HepG2 (cell line): ENCODE results near the gene LRRC8D. TPM values are rescaled to one million over a fixed set of nuclear protein-coding genes. Genes with fewer than 3 reads are reported as not detected.
A peak's percentile ranks its signal among the peaks of the same experiment; 100 is the strongest.

Source experiments
- EHMT2 ChIP-seq: fragments of 200-600 bp; sonication (generic); IDR thresholded peaks from 2 replicates; pipeline ENCODE4 v1.7.0; 2017; ENCODE audit warnings: antibody characterized with exemption, low read depth, low read length, borderline replicate concordance
- FOXP1 ChIP-seq, 2 experiments: fragments of 450-650 bp in 1 of 2; IDR thresholded peaks; 2 replicates each; pipeline ENCODE4 v1.6.1; 2017 to 2018; ENCODE audit warnings: antibody characterized with exemption in 1 of 2
- HMG20B ChIP-seq: conservative IDR thresholded peaks from 2 replicates; pipeline ENCODE4 v1.6.1; 2016; ENCODE audit warnings: missing genetic modification reagents, missing compliant biosample characterization
- HNF4G ChIP-seq, 2 experiments: sonication (generic) in 1 of 2; formaldehyde crosslinking in 1 of 2; IDR thresholded peaks; 2 replicates each; pipeline versions ENCODE4 v1.4.0 to v1.6.1; 2011 to 2020; ENCODE audit warnings: borderline replicate concordance in 2 of 2, low read depth in 2 of 2, mild to moderate bottlenecking in 2 of 2, low read length in 1 of 2, missing genetic modification reagents in 1 of 2, moderate library complexity in 1 of 2
- MED1 ChIP-seq: sonication (generic); formaldehyde crosslinking; IDR thresholded peaks from 2 replicates; pipeline ENCODE4 v1.4.0; 2020; ENCODE audit warnings: missing genetic modification reagents
- MYC ChIP-seq: sonication (generic); formaldehyde crosslinking; IDR thresholded peaks from 2 replicates; pipeline ENCODE4 v1.9.0; 2021; ENCODE audit warnings: missing genetic modification reagents, borderline replicate concordance
- NBN ChIP-seq: fragments of 450-650 bp; conservative IDR thresholded peaks from 2 replicates; pipeline ENCODE4 v1.6.1; 2017
- NFE2L1 ChIP-seq: sonication (generic); formaldehyde crosslinking; IDR thresholded peaks from 2 replicates; pipeline ENCODE4 v1.4.0; 2020; ENCODE audit warnings: missing genetic modification reagents, mild to moderate bottlenecking, borderline replicate concordance
- NR2C2 ChIP-seq: sonication (generic); formaldehyde crosslinking; IDR thresholded peaks from 2 replicates; pipeline ENCODE4 v1.4.0; 2020; ENCODE audit warnings: missing genetic modification reagents, mild to moderate bottlenecking, moderate library complexity, borderline replicate concordance
- POGZ ChIP-seq: sonication (generic); formaldehyde crosslinking; IDR thresholded peaks from 2 replicates; pipeline ENCODE4 v1.4.0; 2020; ENCODE audit warnings: mild to moderate bottlenecking, missing genetic modification reagents
- POLR2AphosphoS5 ChIP-seq: IDR thresholded peaks from 2 replicates; pipeline ENCODE4 v1.6.1; 2012; ENCODE audit warnings: low read depth, low read length
- SALL1 ChIP-seq: sonication (generic); formaldehyde crosslinking; IDR thresholded peaks from 2 replicates; pipeline ENCODE4 v1.8.0; 2022; ENCODE audit warnings: mild to moderate bottlenecking, missing genetic modification reagents
- SRSF4 ChIP-seq: fragments of 200-400 bp; formaldehyde crosslinking; IDR thresholded peaks from one replicate; pipeline ENCODE4 v1.6.1; 2018; ENCODE audit warnings: mild to moderate bottlenecking, low read depth, low read length, moderate library complexity; ENCODE audit not compliant: poor library complexity, severe bottlenecking
- ZBTB7A ChIP-seq: sonication (generic); formaldehyde crosslinking; IDR thresholded peaks from 2 replicates; pipeline ENCODE4 v1.8.0; 2022; ENCODE audit warnings: mild to moderate bottlenecking, missing genetic modification reagents
- ZNF350 ChIP-seq: sonication (generic); formaldehyde crosslinking; IDR thresholded peaks from 2 replicates; pipeline ENCODE4 v1.4.0; 2020; ENCODE audit warnings: mild to moderate bottlenecking, low read depth, missing genetic modification reagents, borderline replicate concordance
- ZNF605 ChIP-seq: sonication (generic); formaldehyde crosslinking; IDR thresholded peaks from 2 replicates; pipeline ENCODE4 v1.8.0; 2022; ENCODE audit warnings: mild to moderate bottlenecking, missing genetic modification reagents
- polyA plus RNA-seq, 8 experiments: library from polyadenylated mRNA; depleted of rRNA in 3 of 8; stranded (reverse) in 7 of 8; unstranded in 1 of 8; fragments of >200 nt; fragmentation: Illumina TruSeq in 4 of 8; extraction: Trizol in 4 of 8; gene quantifications; 2 replicates each; pipeline versions ENCODE4 v1.2.1 to v1.2.3, GENCODE V29; 2011 to 2016; ENCODE audit warnings: low read depth in 4 of 8, missing spikeins in 1 of 8, mixed read lengths in 1 of 8; ENCODE audit not compliant: insufficient read depth in 1 of 8
- total RNA-seq, 5 experiments: library from RNA; depleted of rRNA; stranded (reverse); fragments of >200 nt; fragmentation: Illumina TruSeq; extraction: Trizol; gene quantifications; 2 replicates each; pipeline ENCODE4 v1.2.3, GENCODE V29; 2016; ENCODE audit warnings: low read depth in 1 of 5
- TF ChIP-seq, protein P1 (sequence below): sonication (generic); formaldehyde crosslinking; IDR thresholded peaks from 2 replicates; pipeline ENCODE4 v1.5.1; 2020; ENCODE audit warnings: missing genetic modification reagents, mild to moderate bottlenecking, borderline replicate concordance
- TF ChIP-seq, protein P2 (sequence below): sonication (generic); formaldehyde crosslinking; IDR thresholded peaks from 2 replicates; pipeline ENCODE4 v1.4.0; 2020; ENCODE audit warnings: missing genetic modification reagents
- TF ChIP-seq, protein P3 (sequence below): sonication (generic); formaldehyde crosslinking; IDR thresholded peaks from 2 replicates; pipeline ENCODE4 v1.4.0; 2020; ENCODE audit warnings: missing genetic modification reagents
- TF ChIP-seq, protein P4 (sequence below): sonication (generic); formaldehyde crosslinking; IDR thresholded peaks from 2 replicates; pipeline ENCODE4 v1.8.0; 2022; ENCODE audit warnings: low read depth, missing genetic modification reagents
- TF ChIP-seq, protein P5 (sequence below): sonication (generic); formaldehyde crosslinking; IDR thresholded peaks from 2 replicates; pipeline ENCODE4 v1.4.0; 2020; ENCODE audit warnings: low read depth, mild to moderate bottlenecking, missing genetic modification reagents

The LRRC8D gene
- total and polyA plus RNA-seq, 2 of the 13 experiments (the other 11 are each of a cell fraction or from before 2014, with no cell fraction given) = 29.9 to 45.5 TPM

DNA sequence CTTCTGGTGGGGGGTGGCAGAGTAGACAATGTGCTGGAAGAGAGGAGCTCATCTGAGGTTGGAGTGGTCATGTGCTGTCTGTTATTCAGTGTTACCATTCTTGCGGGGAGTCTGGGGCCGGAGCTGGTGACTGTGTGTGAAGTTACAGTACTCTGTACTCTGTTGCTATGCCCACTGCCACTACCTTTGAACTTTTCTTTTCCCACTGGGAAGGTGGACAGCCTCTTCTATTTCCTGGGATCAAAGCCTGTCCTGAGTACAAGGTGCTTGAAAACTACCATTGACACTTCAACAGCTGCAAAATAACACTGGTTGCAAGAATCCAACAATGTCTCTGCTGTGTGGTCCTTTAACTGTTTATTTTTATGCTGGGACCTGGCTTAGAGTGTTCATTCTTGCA, 107.7 kb downstream of the LRRC8D start (continued):
- TF ChIP-seq, protein P1, sequence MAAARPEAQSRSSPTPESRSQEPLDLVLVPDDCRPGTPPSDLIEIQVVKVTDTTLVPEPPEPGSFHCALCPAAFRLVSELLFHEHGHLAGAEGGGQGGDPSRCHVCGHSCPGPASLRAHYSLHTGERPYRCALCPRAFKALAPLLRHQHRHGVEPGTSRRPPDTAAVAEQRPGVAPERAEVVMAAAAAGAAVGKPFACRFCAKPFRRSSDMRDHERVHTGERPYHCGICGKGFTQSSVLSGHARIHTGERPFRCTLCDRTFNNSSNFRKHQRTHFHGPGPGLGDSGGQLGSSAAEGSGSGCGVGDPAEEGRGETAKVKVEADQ = no peak
- TF ChIP-seq, protein P2, sequence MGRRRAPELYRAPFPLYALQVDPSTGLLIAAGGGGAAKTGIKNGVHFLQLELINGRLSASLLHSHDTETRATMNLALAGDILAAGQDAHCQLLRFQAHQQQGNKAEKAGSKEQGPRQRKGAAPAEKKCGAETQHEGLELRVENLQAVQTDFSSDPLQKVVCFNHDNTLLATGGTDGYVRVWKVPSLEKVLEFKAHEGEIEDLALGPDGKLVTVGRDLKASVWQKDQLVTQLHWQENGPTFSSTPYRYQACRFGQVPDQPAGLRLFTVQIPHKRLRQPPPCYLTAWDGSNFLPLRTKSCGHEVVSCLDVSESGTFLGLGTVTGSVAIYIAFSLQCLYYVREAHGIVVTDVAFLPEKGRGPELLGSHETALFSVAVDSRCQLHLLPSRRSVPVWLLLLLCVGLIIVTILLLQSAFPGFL (CRISPR knock-in tag) = no peak
- TF ChIP-seq FOXP1 (IDR thresholded peaks at IDR 0.05) (no peak), FOXP1 (CRISPR knock-in tag; IDR thresholded peaks at IDR 0.05) (peak; percentile 62; the same call in 1 of the 2 replicates), POGZ (CRISPR knock-in tag) (peak; percentile 67), MYC (CRISPR knock-in tag) (no peak), HMG20B (CRISPR knock-in tag) (no peak), NR2C2 (CRISPR knock-in tag) (no peak), NBN (no peak), ZBTB7A (CRISPR knock-in tag) (no peak), MED1 (CRISPR knock-in tag) (peak; percentile 58), SALL1 (peak; percentile 63; the same call in 1 of the 2 replicates), EHMT2 (peak; percentile 71; the same call in 1 of the 2 replicates), HNF4G (IDR thresholded peaks at IDR 0.05; ENCODE audit: borderline replicate concordance, low read depth, low read length) (peak; percentile 88), HNF4G (CRISPR knock-in tag; IDR thresholded peaks at IDR 0.05; ENCODE audit: borderline replicate concordance, low read depth) (peak; percentile 40; the same call in 1 of the 2 replicates), ZNF350 (no peak), POLR2AphosphoS5 (no peak), SRSF4 (no peak), NFE2L1 (CRISPR knock-in tag) (no peak), ZNF605 (CRISPR knock-in tag) (0 out of 2 replicates have a peak, but pooled peaks have one; percentile 32)
- TF ChIP-seq, protein P3, sequence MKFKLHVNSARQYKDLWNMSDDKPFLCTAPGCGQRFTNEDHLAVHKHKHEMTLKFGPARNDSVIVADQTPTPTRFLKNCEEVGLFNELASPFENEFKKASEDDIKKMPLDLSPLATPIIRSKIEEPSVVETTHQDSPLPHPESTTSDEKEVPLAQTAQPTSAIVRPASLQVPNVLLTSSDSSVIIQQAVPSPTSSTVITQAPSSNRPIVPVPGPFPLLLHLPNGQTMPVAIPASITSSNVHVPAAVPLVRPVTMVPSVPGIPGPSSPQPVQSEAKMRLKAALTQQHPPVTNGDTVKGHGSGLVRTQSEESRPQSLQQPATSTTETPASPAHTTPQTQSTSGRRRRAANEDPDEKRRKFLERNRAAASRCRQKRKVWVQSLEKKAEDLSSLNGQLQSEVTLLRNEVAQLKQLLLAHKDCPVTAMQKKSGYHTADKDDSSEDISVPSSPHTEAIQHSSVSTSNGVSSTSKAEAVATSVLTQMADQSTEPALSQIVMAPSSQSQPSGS (CRISPR knock-in tag) = no peak
- TF ChIP-seq, protein P4, sequence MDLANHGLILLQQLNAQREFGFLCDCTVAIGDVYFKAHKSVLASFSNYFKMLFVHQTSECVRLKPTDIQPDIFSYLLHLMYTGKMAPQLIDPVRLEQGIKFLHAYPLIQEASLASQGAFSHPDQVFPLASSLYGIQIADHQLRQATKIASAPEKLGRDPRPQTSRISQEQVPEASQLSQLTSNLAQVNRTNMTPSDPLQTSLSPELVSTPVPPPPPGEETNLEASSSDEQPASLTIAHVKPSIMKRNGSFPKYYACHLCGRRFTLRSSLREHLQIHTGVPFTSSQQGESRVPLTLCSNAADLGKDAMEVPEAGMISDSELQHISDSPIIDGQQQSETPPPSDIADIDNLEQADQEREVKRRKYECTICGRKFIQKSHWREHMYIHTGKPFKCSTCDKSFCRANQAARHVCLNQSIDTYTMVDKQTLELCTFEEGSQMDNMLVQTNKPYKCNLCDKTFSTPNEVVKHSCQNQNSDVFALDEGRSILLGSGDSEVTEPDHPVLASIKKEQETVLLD (CRISPR knock-in tag) = no peak
- TF ChIP-seq, protein P5, sequence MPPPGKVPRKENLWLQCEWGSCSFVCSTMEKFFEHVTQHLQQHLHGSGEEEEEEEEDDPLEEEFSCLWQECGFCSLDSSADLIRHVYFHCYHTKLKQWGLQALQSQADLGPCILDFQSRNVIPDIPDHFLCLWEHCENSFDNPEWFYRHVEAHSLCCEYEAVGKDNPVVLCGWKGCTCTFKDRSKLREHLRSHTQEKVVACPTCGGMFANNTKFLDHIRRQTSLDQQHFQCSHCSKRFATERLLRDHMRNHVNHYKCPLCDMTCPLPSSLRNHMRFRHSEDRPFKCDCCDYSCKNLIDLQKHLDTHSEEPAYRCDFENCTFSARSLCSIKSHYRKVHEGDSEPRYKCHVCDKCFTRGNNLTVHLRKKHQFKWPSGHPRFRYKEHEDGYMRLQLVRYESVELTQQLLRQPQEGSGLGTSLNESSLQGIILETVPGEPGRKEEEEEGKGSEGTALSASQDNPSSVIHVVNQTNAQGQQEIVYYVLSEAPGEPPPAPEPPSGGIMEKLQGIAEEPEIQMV (CRISPR knock-in tag) = no peak
